ACC112 (cell line): Measurements from ENCODE around the gene SSNA1.
A peak's percentile ranks its signal among the peaks of the same experiment; 100 is the strongest.

Experiments
- H2AFZ ChIP-seq: fragments of 200-600 bp; sonication (generic); one replicate; pipeline ENCODE4 v1.6.0; 2017; ENCODE audit warnings: antibody characterized with exemption, low read length; ENCODE audit not compliant: unreplicated experiment
- H3K27ac ChIP-seq: fragments of 200-600 bp; sonication (generic); 2 replicates; pipeline ENCODE4 v1.5.1; 2014; ENCODE audit warnings: low read depth, mild to moderate bottlenecking, antibody characterized with exemption, low read length, moderate library complexity
- H3K27me3 ChIP-seq: fragments of 200-600 bp; sonication (generic); 2 replicates; pipeline ENCODE4 v1.6.1; 2014; ENCODE audit warnings: mild to moderate bottlenecking, antibody characterized with exemption, low read length, moderate library complexity, mixed read lengths; ENCODE audit not compliant: insufficient read depth
- H3K36me3 ChIP-seq: fragments of 200-600 bp; sonication (generic); 2 replicates; pipeline ENCODE4 v1.6.1; 2016; ENCODE audit warnings: mild to moderate bottlenecking, antibody characterized with exemption, low read length, moderate library complexity, mixed read lengths; ENCODE audit not compliant: insufficient read depth
- H3K4me1 ChIP-seq: fragments of 200-600 bp; sonication (generic); one replicate; pipeline ENCODE4 v1.6.1; 2016; ENCODE audit warnings: low read length, mixed read lengths; ENCODE audit not compliant: insufficient read depth, unreplicated experiment, control insufficient read depth
- H3K4me3 ChIP-seq: fragments of 200-600 bp; sonication (generic); 2 replicates; pipeline ENCODE4 v1.5.1; 2014; ENCODE audit warnings: mild to moderate bottlenecking, low read depth, low read length
- H3K79me2 ChIP-seq: fragments of 200-600 bp; sonication (generic); one replicate; pipeline ENCODE4 v1.6.0; 2016; ENCODE audit warnings: low read length; ENCODE audit not compliant: control insufficient read depth, unreplicated experiment, insufficient read depth

SSNA1 gene

GRCh38 chr9:137211532-137211931 is 23.1 kb downstream of the SSNA1 start:
- H2AFZ ChIP-seq: no peak overlapping the region
- H3K27ac ChIP-seq: no peak overlapping the region
- no peaks in the 10 kb centered on the region for H3K36me3 ChIP-seq
- no peaks in the 10 kb centered on the region for H3K27me3 ChIP-seq
- H3K4me3 ChIP-seq: no peak overlapping the region
- peaks cover 5% of the 10 kb centered on the region for H3K4me1 ChIP-seq
- H3K79me2 ChIP-seq: peaks cover 12% of the 10 kb centered on the region

- Histone ChIP-seq H3K27me3 (no peaks in the 10 kb centered on the region), H3K27ac (peak overlapping the region; percentile 26; the same call in 1 of the 2 replicates), H3K4me1 (peaks cover 15% of the 10 kb centered on the region), H3K79me2 (peaks cover 2% of the 10 kb centered on the region), H2AFZ (no peak overlapping the region), H3K36me3 (no peaks in the 10 kb centered on the region), H3K4me3 (no peak overlapping the region)
Observed at GRCh38 chr9:137212520-137212919, 24.0 kb downstream of the SSNA1 start.

GRCh38 chr9:137213160-137214060 is 24.9 kb downstream of the SSNA1 start:
- Histone ChIP-seq H3K27me3 (no peaks in the 10 kb centered on the region), H2AFZ (no peak overlapping the region), H3K27ac (peak overlapping the region; percentile 53), H3K4me1 (peaks cover 21% of the 10 kb centered on the region), H3K36me3 (no peaks in the 10 kb centered on the region), H3K4me3 (no peak overlapping the region), H3K79me2 (no peaks in the 10 kb centered on the region)

GRCh38 chr9:137214620-137215019 is 26.1 kb downstream of the SSNA1 start:
- Histone ChIP-seq H3K4me1 (peaks cover 29% of the 10 kb centered on the region), H2AFZ (no peak overlapping the region), H3K27ac (no peak overlapping the region), H3K4me3 (no peak overlapping the region), H3K79me2 (no peaks in the 10 kb centered on the region), H3K27me3 (no peaks in the 10 kb centered on the region), H3K36me3 (no peaks in the 10 kb centered on the region)

- H3K36me3 ChIP-seq: no peaks in the 10 kb centered on the region
- no peak overlapping the region for H2AFZ ChIP-seq
- no peak overlapping the region for H3K4me3 ChIP-seq
- no peaks in the 10 kb centered on the region for H3K27me3 ChIP-seq
- no peaks in the 10 kb centered on the region for H3K79me2 ChIP-seq
- H3K27ac ChIP-seq: no peak overlapping the region
- peaks cover 29% of the 10 kb centered on the region for H3K4me1 ChIP-seq
Observed at GRCh38 chr9:137215196-137215986, 26.9 kb downstream of the SSNA1 start.

GRCh38 chr9:137216188-137216965 is 27.9 kb downstream of the SSNA1 start:
- H3K36me3 ChIP-seq: no peaks in the 10 kb centered on the region
- peaks cover 29% of the 10 kb centered on the region for H3K4me1 ChIP-seq
- H2AFZ ChIP-seq: no peak overlapping the region
- H3K79me2 ChIP-seq: no peaks in the 10 kb centered on the region
- no peak overlapping the region for H3K4me3 ChIP-seq
- no peak overlapping the region for H3K27ac ChIP-seq
- no peaks in the 10 kb centered on the region for H3K27me3 ChIP-seq

GRCh38 chr9:137217276-137218211 is 29.1 kb downstream of the SSNA1 start:
- Histone ChIP-seq H3K36me3 (no peaks in the 10 kb centered on the region), H3K4me3 (no peak overlapping the region), H2AFZ (no peak overlapping the region), H3K27ac (no peak overlapping the region), H3K27me3 (no peaks in the 10 kb centered on the region), H3K79me2 (no peaks in the 10 kb centered on the region), H3K4me1 (peaks cover 32% of the 10 kb centered on the region)

- Histone ChIP-seq H2AFZ (no peak overlapping the region), H3K36me3 (no peaks in the 10 kb centered on the region), H3K27ac (peak overlapping the region; percentile 22; the same call in 1 of the 2 replicates), H3K27me3 (no peaks in the 10 kb centered on the region), H3K79me2 (no peaks in the 10 kb centered on the region), H3K4me1 (peaks cover 37% of the 10 kb centered on the region), H3K4me3 (peak overlapping the region; percentile 39; the same call in 1 of the 2 replicates)
Observed at GRCh38 chr9:137218212-137218753, 29.8 kb downstream of the SSNA1 start.

- Histone ChIP-seq H3K36me3 (no peaks in the 10 kb centered on the region), H3K4me3 (peak overlapping the region; percentile 39; the same call in 1 of the 2 replicates), H3K79me2 (no peaks in the 10 kb centered on the region), H3K27ac (peak overlapping the region; percentile 22; the same call in 1 of the 2 replicates), H3K27me3 (no peaks in the 10 kb centered on the region), H2AFZ (no peak overlapping the region), H3K4me1 (peaks cover 34% of the 10 kb centered on the region)
Observed at GRCh38 chr9:137218754-137219271, 30.3 kb downstream of the SSNA1 start.
